ENCODE results near the gene XG. TPM values are rescaled to one million over a fixed set of nuclear protein-coding genes. Genes with fewer than 3 reads are reported as not detected.
"Not testable (repeated sequence)": the region's sequence is repeated elsewhere in the genome, so short reads cannot be mapped to it uniquely, and the experiment has no call there.

Gene XG
- polyA plus RNA-seq, 3 donors: not detected

GRCh38 chrX:2769615-2770014 lies 17.8 kb downstream of the XG start:
- intact Hi-C loops (cut with micrococcal nuclease): no loop called here
- H3K27ac ChIP-seq (ENCODE audit: low read depth in 1 of 2, low read length in 2 of 2): no peak overlapping the region
- peaks cover 0 to 17% of the 10 kb centered on the region in 2 donors for H3K4me1 ChIP-seq (ENCODE audit: control insufficient read depth in 1 of 2, insufficient read depth in 2 of 2, low read length in 2 of 2)
- peaks cover 2 to 14% (median 9%) of the 10 kb centered on the region in 7 donors for H3K9me3 Mint-ChIP-seq
- no peaks in the 10 kb centered on the region for H3K79me2 ChIP-seq (ENCODE audit: insufficient read depth, low read length)
- no peak overlapping the region for H3K9ac ChIP-seq (ENCODE audit: insufficient read depth, low read length, poor library complexity, severe bottlenecking)
- TF ChIP-seq CTCF (IDR thresholded peaks at IDR 0.05): no peak
- no peaks in the 10 kb centered on the region for H3K36me3 ChIP-seq (replicated peaks in 1 of 2; ENCODE audit: control insufficient read depth in 1 of 2, insufficient read depth in 2 of 2, low read length in 2 of 2)
- H3K27me3 Mint-ChIP-seq (ENCODE audit: low read depth in 3 of 3): peaks cover 3 to 15% (median 4%) of the 10 kb centered on the region in 3 donors
- no peak for DNase-seq
- H4K20me1 ChIP-seq (ENCODE audit: insufficient read depth, low read length): no peaks in the 10 kb centered on the region
- peaks cover 23% of the 10 kb centered on the region for H3K4me1 Mint-ChIP-seq
- no peak overlapping the region for H3K27ac Mint-ChIP-seq
- no peaks in the 10 kb centered on the region for H3K36me3 Mint-ChIP-seq
- WGBS (ENCODE audit: insufficient coverage): no CpG with 5 or more reads among the region's 1 CpG
- peaks cover 0 to 8% of the 10 kb centered on the region in 2 donors for H3K9me3 ChIP-seq (replicated peaks in 1 of 2; ENCODE audit: control insufficient read depth in 1 of 2, insufficient read depth in 1 of 2, low read length in 2 of 2)
- no peaks in the 10 kb centered on the region for H3K27me3 ChIP-seq (ENCODE audit: control insufficient read depth in 2 of 2, insufficient read depth in 2 of 2, low read length in 2 of 2)
- no peak overlapping the region for H3K4me2 ChIP-seq (replicated peaks; ENCODE audit: extremely low read depth, low read length, poor library complexity, severe bottlenecking)
- H3K4me3 Mint-ChIP-seq: no peak overlapping the region
- H3K4me3 ChIP-seq (replicated peaks in 1 of 3; ENCODE audit: low read depth in 2 of 3, low read length in 3 of 3): no peak overlapping the region
- H2AFZ ChIP-seq (ENCODE audit: insufficient read depth, low read depth, low read length, poor library complexity, severe bottlenecking): no peak overlapping the region

- H3K4me1 ChIP-seq (ENCODE audit: control insufficient read depth in 1 of 2, insufficient read depth in 2 of 2, low read length in 2 of 2); H3K36me3 Mint-ChIP-seq; H3K4me3 ChIP-seq (replicated peaks in 1 of 3; ENCODE audit: low read depth in 2 of 3, low read length in 3 of 3); H3K27ac Mint-ChIP-seq; H3K4me1 Mint-ChIP-seq; H3K9me3 ChIP-seq (replicated peaks in 1 of 2; ENCODE audit: control insufficient read depth in 1 of 2, insufficient read depth in 1 of 2, low read length in 2 of 2); H3K36me3 ChIP-seq (replicated peaks in 1 of 2; ENCODE audit: control insufficient read depth in 1 of 2, insufficient read depth in 2 of 2, low read length in 2 of 2); H4K20me1 ChIP-seq (ENCODE audit: insufficient read depth, low read length); H3K27ac ChIP-seq (ENCODE audit: low read depth in 1 of 2, low read length in 2 of 2); H2AFZ ChIP-seq (ENCODE audit: insufficient read depth, low read depth, low read length, poor library complexity, severe bottlenecking); DNase-seq; H3K4me2 ChIP-seq (replicated peaks; ENCODE audit: extremely low read depth, low read length, poor library complexity, severe bottlenecking); H3K79me2 ChIP-seq (ENCODE audit: insufficient read depth, low read length); H3K4me3 Mint-ChIP-seq; H3K9ac ChIP-seq (ENCODE audit: insufficient read depth, low read length, poor library complexity, severe bottlenecking); intact Hi-C loops (cut with micrococcal nuclease); H3K27me3 ChIP-seq (ENCODE audit: control insufficient read depth in 2 of 2, insufficient read depth in 2 of 2, low read length in 2 of 2): not testable (repeated sequence)
- Mint-ChIP-seq H3K9me3 (peaks cover 4 to 21% (median 12%) of the 10 kb centered on the region in 7 donors), H3K27me3 (ENCODE audit: low read depth in 3 of 3) (peaks cover 4 to 27% (median 5%) of the 10 kb centered on the region in 3 donors)
- 94% methylated on average over 9 of the region's 10 CpGs for WGBS (ENCODE audit: insufficient coverage)
These were observed 21.6 kb downstream of the XG start for GRCh38 chrX:2773166-2774055.

Measured in CD14-positive monocyte (primary cell).